IMR-90 (cell line): ENCODE data around the gene H2BK1. TPM values are rescaled to one million over a fixed set of nuclear protein-coding genes. Genes with fewer than 3 reads are reported as not detected.

Experiments
- ATAC-seq: fragments of 200-7000 bp; cut with Tn5 transposase; 2 replicates; pipeline ENCODE4 v1.9.1; 2020; ENCODE audit warnings: low read depth, mild to moderate bottlenecking, moderate library complexity
- BruUV-seq: library from RNA; stranded (reverse); fragments of 400-500 nt; replicated peaks from 2 replicates; lab custom pipeline; 2021; lab: Mats Ljungman, UMichigan
- CTCF ChIA-PET: fragments of 300-600 bp; formaldehyde crosslinking; extraction: SDS; loops from one replicate; lab custom pipeline; 2021; ENCODE audit warnings: antibody characterized with exemption; lab: Yijun Ruan, JAX
- POLR2A ChIA-PET: fragments of 300-600 bp; sonication (Branson Sonifier 250); formaldehyde crosslinking; loops from one replicate; lab custom pipeline; 2022; ENCODE audit warnings: antibody characterized with exemption; ENCODE audit not compliant: unreplicated experiment; lab: Charles Lee
- DNase-seq: peaks from one replicate; pipeline ENCODE4 v3.0.0; 2013
- H2AFZ ChIP-seq: replicated peaks from 2 replicates; pipeline ENCODE3; 2013; ENCODE audit warnings: low read length, mild to moderate bottlenecking; ENCODE audit not compliant: poor library complexity
- H2AK5ac ChIP-seq: 2 replicates; pipeline ENCODE4 v1.6.1; 2013; ENCODE audit warnings: low read depth, low read length, inconsistent platforms
- H2AK9ac ChIP-seq: replicated peaks from 2 replicates; pipeline ENCODE3; 2013; ENCODE audit warnings: mild to moderate bottlenecking, low read depth, low read length, moderate library complexity; ENCODE audit not compliant: poor library complexity
- H2BK120ac ChIP-seq: 2 replicates; pipeline ENCODE4 v1.6.1; 2013; ENCODE audit warnings: low read depth, low read length, inconsistent platforms
- H2BK15ac ChIP-seq: 3 replicates; pipeline ENCODE4 v1.6.1; 2013; ENCODE audit warnings: low read depth, low read length, inconsistent platforms
- H2BK20ac ChIP-seq: 2 replicates; pipeline ENCODE4 v1.6.1; 2013; ENCODE audit warnings: low read depth, mild to moderate bottlenecking, inconsistent platforms, low read length, moderate library complexity
- H2BK5ac ChIP-seq: 2 replicates; pipeline ENCODE4 v1.6.1; 2013; ENCODE audit warnings: mild to moderate bottlenecking, low read depth, low read length, inconsistent platforms; ENCODE audit not compliant: poor library complexity, severe bottlenecking
- H3K14ac ChIP-seq: replicated peaks from 2 replicates; pipeline ENCODE4 v1.6.1; 2013; ENCODE audit warnings: low read depth, low read length, inconsistent platforms
- H3K18ac ChIP-seq: 2 replicates; pipeline ENCODE4 v1.6.1; 2013; ENCODE audit warnings: low read depth, low read length, control low read depth
- H3K23ac ChIP-seq: 2 replicates; pipeline ENCODE4 v1.6.1; 2013; ENCODE audit warnings: low read depth, low read length, inconsistent platforms
- H3K27ac ChIP-seq: 2 replicates; pipeline ENCODE4 v1.5.1; 2013; ENCODE audit warnings: mild to moderate bottlenecking, control low read depth, low read length; ENCODE audit not compliant: insufficient read depth
- H3K27me3 ChIP-seq: 2 replicates; pipeline ENCODE4 v1.6.1; 2013; ENCODE audit warnings: low read length; ENCODE audit not compliant: control insufficient read depth, insufficient read depth
- H3K36me3 ChIP-seq: 2 replicates; pipeline ENCODE4 v1.6.1; 2013; ENCODE audit warnings: low read length, mixed read lengths; ENCODE audit not compliant: control insufficient read depth, insufficient read depth
- H3K4ac ChIP-seq: 2 replicates; pipeline ENCODE4 v1.6.1; 2013; ENCODE audit warnings: low read depth, low read length, inconsistent platforms
- H3K4me1 ChIP-seq: 2 replicates; pipeline ENCODE4 v1.6.1; 2013; ENCODE audit warnings: low read length, mixed read lengths; ENCODE audit not compliant: control insufficient read depth, insufficient read depth
- H3K4me2 ChIP-seq: 2 replicates; pipeline ENCODE4 v1.6.1; 2013; ENCODE audit warnings: low read depth, mild to moderate bottlenecking, control low read depth, low read length, moderate library complexity
- H3K4me3 ChIP-seq: 2 replicates; pipeline ENCODE4 v1.5.1; 2013; ENCODE audit warnings: low read depth, mild to moderate bottlenecking, control low read depth, low read length, moderate library complexity; ENCODE audit not compliant: insufficient read depth
- H3K56ac ChIP-seq: 2 replicates; pipeline ENCODE4 v1.6.1; 2013; ENCODE audit warnings: low read length, inconsistent platforms; ENCODE audit not compliant: insufficient read depth; ENCODE audit errors: extremely low read depth
- H3K79me1 ChIP-seq, 2 experiments: 2 replicates each; pipeline ENCODE4 v1.6.1; 2013; ENCODE audit warnings: low read length in 2 of 2, inconsistent platforms in 1 of 2, low read depth in 1 of 2
- H3K9ac ChIP-seq: 2 replicates; pipeline ENCODE4 v1.6.1; 2013; ENCODE audit warnings: low read depth, low read length, control low read depth
- H3K9me1 ChIP-seq: 2 replicates; pipeline ENCODE4 v1.6.1; 2013; ENCODE audit warnings: low read length, inconsistent platforms; ENCODE audit not compliant: insufficient read depth
- H3K9me3 ChIP-seq: 2 replicates; pipeline ENCODE4 v1.6.1; 2013; ENCODE audit warnings: low read length; ENCODE audit not compliant: control insufficient read depth, insufficient read depth
- H4K20me1 ChIP-seq: 2 replicates; pipeline ENCODE4 v1.6.1; 2013; ENCODE audit warnings: low read length, inconsistent platforms; ENCODE audit not compliant: insufficient read depth
- H4K5ac ChIP-seq: 2 replicates; pipeline ENCODE4 v1.6.1; 2013; ENCODE audit warnings: mild to moderate bottlenecking, low read depth, low read length, control low read depth
- H4K8ac ChIP-seq, 2 experiments: 2 replicates each; pipeline ENCODE4 v1.6.1; 2013; ENCODE audit warnings: low read depth in 2 of 2, low read length in 2 of 2, control low read depth in 1 of 2, inconsistent platforms in 1 of 2
- H4K91ac ChIP-seq: 2 replicates; pipeline ENCODE4 v1.6.1; 2013; ENCODE audit warnings: low read depth, low read length, inconsistent platforms; ENCODE audit not compliant: insufficient read depth
- CHD1 ChIP-seq: IDR thresholded peaks from 2 replicates; pipeline ENCODE4 v1.6.1; 2012; ENCODE audit warnings: low read depth, low read length, improper control_type of control experiment
- CTCF ChIP-seq: conservative IDR thresholded peaks from 2 replicates; pipeline ENCODE4 v1.5.1; 2012; ENCODE audit warnings: mild to moderate bottlenecking, low read depth, low read length, improper control_type of control experiment
- ELK1 ChIP-seq: fragments of 150-350 bp; IDR thresholded peaks from 2 replicates; pipeline ENCODE4 v1.6.1; 2016; ENCODE audit warnings: low read depth, mild to moderate bottlenecking, low read length, moderate library complexity, borderline replicate concordance
- MAFK ChIP-seq: IDR thresholded peaks from 2 replicates; pipeline ENCODE4 v1.6.1; 2012; ENCODE audit warnings: low read depth, low read length, improper control_type of control experiment
- MAZ ChIP-seq: IDR thresholded peaks from 2 replicates; pipeline ENCODE4 v1.6.1; 2012; ENCODE audit warnings: low read depth, mild to moderate bottlenecking, low read length, improper control_type of control experiment, moderate library complexity, borderline replicate concordance
- NFE2L2 ChIP-seq: fragments of 150-350 bp; IDR thresholded peaks from 2 replicates; pipeline ENCODE4 v1.6.1; 2016; ENCODE audit warnings: low read depth, mild to moderate bottlenecking, low read length
- POLR2A ChIP-seq: IDR thresholded peaks from 2 replicates; pipeline ENCODE4 v1.6.1; 2012; ENCODE audit warnings: mild to moderate bottlenecking, low read depth, low read length
- RFX5 ChIP-seq: IDR thresholded peaks from 2 replicates; pipeline ENCODE4 v1.8.0; 2012; ENCODE audit warnings: low read depth, mild to moderate bottlenecking, low read length, moderate library complexity
- SMC3 ChIP-seq: fragments of 150-350 bp; IDR thresholded peaks from 2 replicates; pipeline ENCODE4 v1.6.1; 2016; ENCODE audit warnings: low read depth, mild to moderate bottlenecking, antibody characterized with exemption, low read length, moderate library complexity
- WGBS, 2 experiments: methylation state at CpG; one replicate each; pipeline versions ENCODE4 v1.1.5 to v1.1.7; 2013; ENCODE audit warnings: missing lambda C conversion rate in 2 of 2; ENCODE audit not compliant: insufficient read length in 1 of 2; ENCODE audit errors: extremely low coverage in 2 of 2; 5-methylcytosine and 5-hydroxymethylcytosine counted together
- dilution Hi-C: fragments of 300-500 bp; cut with HindIII; formaldehyde crosslinking; loops from one replicate; pipeline ENCODE4 v1.14.3; 2018; ENCODE audit warnings: low sequenced_read_pairs; ENCODE audit not compliant: unreplicated experiment
- in situ Hi-C: fragments of 300-500 bp; cut with MboI; formaldehyde crosslinking; loops from 3 replicates; pipeline ENCODE4 v1.14.3; 2019; ENCODE audit warnings: low sequenced_read_pairs, inconsistent platforms, mixed read lengths
- intact Hi-C: fragments of 100-400 bp; cut with micrococcal nuclease; formaldehyde crosslinking; loops from 2 replicates; pipeline ENCODE4 v1.10.0; 2022
- polyA plus RNA-seq, 3 experiments: library from polyadenylated mRNA; depleted of rRNA; stranded (reverse); fragments of >200 nt; gene quantifications; 2 replicates each; pipeline ENCODE4 v1.2.3, GENCODE V29; 2012; ENCODE audit warnings: low replicate concordance in 1 of 3
- total RNA-seq: library from RNA; depleted of rRNA; stranded (reverse); fragments of >200 nt; gene quantifications from 2 replicates; pipeline ENCODE4 v1.2.3, GENCODE V29; 2012

The H2BK1 gene
- total and polyA plus RNA-seq, 2 of the 4 experiments (the other 2 are of a cell fraction), result not detected

- TF ChIP-seq RFX5, result no peak
- no peak for TF ChIP-seq MAFK
- no peak for TF ChIP-seq CTCF
- no peak for TF ChIP-seq POLR2A
- no peak for TF ChIP-seq ELK1
- TF ChIP-seq SMC3, result no peak
- no peak for TF ChIP-seq MAZ
- TF ChIP-seq CHD1, result no peak
- no peak for TF ChIP-seq NFE2L2
- 90% methylated on average over 19 of the region's 28 CpGs; no CpG with 5 or more reads in 1 of the 2 experiments for WGBS, 2 experiments
- H3K36me3 ChIP-seq, result peaks cover 55% of the 10 kb centered on the region
Measured at GRCh38 chr7:151235091-151235787, 25.0 kb upstream of the H2BK1 start.

More at GRCh38 chr7:151235091-151235787, 25.0 kb upstream of the H2BK1 start:
- H3K56ac ChIP-seq, result no peak overlapping the region
- no peak overlapping the region for H3K9ac ChIP-seq
- dilution Hi-C loops, result no loop called here
- no peak overlapping the region for H2BK120ac ChIP-seq
- peaks cover 12% of the 10 kb centered on the region for H3K4me1 ChIP-seq
- H3K14ac ChIP-seq, result no peak overlapping the region
- no peak overlapping the region for H2BK15ac ChIP-seq
- no peak overlapping the region for H4K5ac ChIP-seq
- H3K4ac ChIP-seq, result no peak overlapping the region
- no peaks in the 10 kb centered on the region for H3K9me3 ChIP-seq
- H3K27ac ChIP-seq, result no peak overlapping the region
- no peak overlapping the region for H2BK5ac ChIP-seq
- ChIA-PET CTCF (no interaction called here), POLR2A (no interaction called here)
- in situ Hi-C loops, result no loop called here
- BruUV-seq, result no TSS peak
- intact Hi-C loops, result no loop called here
- DNase-seq (no peak), ATAC-seq (no peak)
- H3K23ac ChIP-seq, result no peak overlapping the region
- no peak overlapping the region for H3K4me3 ChIP-seq
- H2AK5ac ChIP-seq, result no peak overlapping the region
- no peaks in the 10 kb centered on the region for H3K27me3 ChIP-seq
- no peak overlapping the region for H3K18ac ChIP-seq
- H3K4me2 ChIP-seq, result no peak overlapping the region
- H4K8ac ChIP-seq, result no peak overlapping the region
- peaks cover 70% of the 10 kb centered on the region for H4K20me1 ChIP-seq
- no peak overlapping the region for H2BK20ac ChIP-seq
- 0 out of 2 replicates have a peak, but pooled peaks cover 4% of the 10 kb centered on the region for H3K9me1 ChIP-seq
- peaks cover 0 to 74% of the 10 kb centered on the region in 2 experiments; a peak in 3 of 4 replicates for H3K79me1 ChIP-seq
- no peak overlapping the region for H2AFZ ChIP-seq
- peak overlapping the region; percentile 42 for H2AK9ac ChIP-seq
- H4K91ac ChIP-seq, result no peak overlapping the region
